GM18502 (cell line): Measurements from ENCODE around the gene MGAT5.

Source experiments
- ATAC-seq: cut with Tn5 transposase; IDR thresholded peaks from one replicate; pipeline ENCODE4 v1.9.1; 2021; ENCODE audit warnings: mild to moderate bottlenecking; ENCODE audit not compliant: unreplicated experiment, poor library complexity

MGAT5 gene

DNA sequence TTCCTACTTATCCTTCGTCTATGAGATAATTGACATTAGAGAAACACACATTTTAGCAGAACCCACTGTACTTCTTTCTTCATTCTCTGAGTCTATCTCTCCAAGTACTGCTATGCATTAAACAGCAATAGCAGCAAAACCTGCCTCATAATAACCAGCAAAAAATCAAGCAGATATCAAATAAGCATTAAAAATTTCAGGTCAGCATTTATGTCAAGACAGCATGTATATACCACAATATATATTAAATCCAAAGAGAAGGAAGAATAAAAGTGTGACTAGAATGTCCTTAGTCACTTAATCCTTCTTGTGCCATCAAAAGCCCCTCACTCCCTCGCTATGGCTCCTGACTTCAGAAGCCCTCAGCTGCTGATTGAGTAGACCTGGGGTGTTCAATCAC, 131.3 kb downstream of the MGAT5 start:
- ATAC-seq, result no peak

DNA sequence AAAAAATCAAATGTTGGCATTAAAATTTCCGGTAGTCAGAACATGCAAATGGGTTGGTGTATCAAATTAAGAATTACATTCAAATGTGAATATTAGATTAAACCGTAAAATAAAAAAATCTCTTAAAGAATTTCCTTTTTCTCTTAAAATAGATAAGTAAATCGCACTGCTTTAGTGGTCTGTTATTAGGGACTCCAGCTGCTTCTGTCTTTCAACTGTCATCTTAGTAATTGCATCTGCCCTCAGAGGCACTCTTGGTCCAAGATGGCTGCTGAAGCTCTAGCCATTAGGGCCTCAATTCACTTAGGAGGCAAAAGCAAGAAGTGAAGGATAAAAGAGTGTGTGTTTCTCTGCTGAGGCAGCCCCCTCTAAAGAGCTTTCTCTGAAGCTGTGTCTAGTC, 132.4 kb downstream of the MGAT5 start:
- no peak for ATAC-seq

DNA sequence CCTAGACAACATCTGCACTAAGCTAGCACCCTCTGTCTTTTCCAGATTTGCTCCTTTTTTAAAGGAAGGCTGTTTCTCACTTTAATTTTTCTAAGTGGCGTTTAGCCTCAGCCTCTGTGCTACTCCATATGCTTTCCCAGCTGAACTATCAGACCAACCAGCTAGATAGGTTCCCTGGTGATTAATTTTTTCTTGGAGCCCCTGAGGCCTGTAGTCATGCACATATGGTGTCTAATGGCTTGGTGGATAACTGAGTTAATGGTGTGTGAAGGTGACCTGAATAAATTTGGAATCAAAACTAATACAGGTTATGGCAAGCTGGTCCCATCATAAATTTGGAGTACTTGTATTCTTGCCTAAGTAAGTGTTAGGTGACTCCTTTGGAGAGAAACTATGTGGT, 135.5 kb downstream of the MGAT5 start:
- ATAC-seq, result no peak

DNA sequence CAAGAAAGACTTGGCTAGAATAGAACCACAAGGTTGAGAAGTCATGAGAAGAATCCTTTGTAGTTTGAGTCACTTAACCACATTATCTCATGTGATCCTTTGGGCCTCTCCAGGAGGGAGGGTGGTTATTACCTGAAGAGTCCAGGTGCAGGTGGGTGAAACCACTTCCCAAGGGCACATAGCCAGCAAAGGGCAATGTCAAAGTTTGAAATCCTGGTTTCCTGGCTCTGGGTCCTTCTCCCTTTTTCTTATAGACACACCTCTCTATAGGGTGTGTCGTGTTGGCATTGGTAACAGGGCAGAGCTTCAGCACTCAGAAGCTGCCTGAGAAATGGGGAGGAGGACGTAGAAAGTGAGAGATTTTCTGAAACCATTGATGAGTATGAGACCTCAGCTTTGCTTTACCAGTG, 137.9 kb downstream of the MGAT5 start:
- peak; percentile 88 for ATAC-seq

DNA sequence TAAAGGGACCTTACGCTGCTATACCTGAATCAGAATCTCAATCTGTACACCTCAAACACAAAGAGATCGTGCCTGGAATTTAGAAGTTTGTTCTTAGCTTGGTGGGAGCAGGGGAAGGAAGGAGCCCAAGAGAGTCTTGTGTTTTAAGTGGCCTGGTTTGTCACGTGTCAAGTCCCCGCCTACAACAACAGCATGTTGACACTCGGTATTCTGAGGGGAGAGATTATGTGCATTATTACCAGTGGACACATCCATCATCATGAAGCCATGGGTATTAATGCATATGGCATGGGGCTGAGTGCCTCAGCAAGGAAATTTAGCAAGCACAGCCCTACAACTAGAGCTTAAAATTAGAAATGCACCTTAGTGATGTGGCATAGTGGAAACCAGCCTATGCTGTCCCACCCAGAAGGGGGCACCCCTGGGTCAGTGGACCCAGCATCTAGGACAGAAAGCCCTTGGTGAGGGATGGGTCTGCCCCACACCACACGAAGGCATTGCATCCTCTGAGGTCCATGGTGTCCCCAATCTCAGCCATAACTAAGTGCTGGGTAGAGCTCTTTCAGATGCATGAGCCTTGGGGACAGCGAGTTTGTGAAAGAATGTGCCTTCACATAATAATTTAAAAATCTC, 138.7 kb downstream of the MGAT5 start:
- ATAC-seq, result no peak

DNA sequence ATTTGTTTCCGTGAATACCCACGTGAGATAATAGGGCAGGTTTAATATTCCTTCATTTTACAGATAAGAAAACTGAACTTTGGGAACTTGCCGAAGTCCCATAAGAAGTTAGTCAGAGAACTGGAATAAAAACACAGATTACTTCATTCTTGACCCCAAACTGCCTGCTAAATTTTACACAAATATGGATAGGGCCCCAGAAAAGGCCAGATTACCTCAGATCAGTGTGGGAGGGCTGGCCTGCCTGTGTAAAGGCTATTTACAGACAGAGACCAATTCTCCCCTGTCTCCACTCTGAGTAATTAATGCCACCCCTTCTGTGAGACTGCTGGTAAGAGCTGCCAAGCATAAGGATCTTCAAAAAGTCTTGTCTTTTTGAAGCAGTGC, 139.2 kb downstream of the MGAT5 start:
- ATAC-seq, result no peak

DNA sequence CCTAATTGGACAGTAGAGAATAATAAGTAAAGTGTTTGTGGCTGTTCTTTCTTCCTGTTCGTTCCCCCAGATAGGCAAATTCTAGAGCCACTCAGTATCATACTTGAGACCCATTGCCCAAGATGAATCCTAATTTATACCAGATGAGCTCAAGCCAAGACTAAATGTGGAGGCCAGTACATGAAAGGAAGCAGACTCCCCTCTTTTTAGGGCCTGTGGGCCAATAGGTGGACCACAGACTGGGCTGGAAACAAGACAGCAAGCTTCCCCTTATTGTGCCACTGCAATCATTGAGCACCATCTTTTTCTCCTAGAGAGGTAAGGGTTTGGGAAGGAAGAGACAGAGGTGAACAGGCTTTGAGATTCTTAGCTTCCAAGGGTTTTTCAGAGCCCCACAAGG, 141.9 kb downstream of the MGAT5 start:
- ATAC-seq, result no peak

DNA sequence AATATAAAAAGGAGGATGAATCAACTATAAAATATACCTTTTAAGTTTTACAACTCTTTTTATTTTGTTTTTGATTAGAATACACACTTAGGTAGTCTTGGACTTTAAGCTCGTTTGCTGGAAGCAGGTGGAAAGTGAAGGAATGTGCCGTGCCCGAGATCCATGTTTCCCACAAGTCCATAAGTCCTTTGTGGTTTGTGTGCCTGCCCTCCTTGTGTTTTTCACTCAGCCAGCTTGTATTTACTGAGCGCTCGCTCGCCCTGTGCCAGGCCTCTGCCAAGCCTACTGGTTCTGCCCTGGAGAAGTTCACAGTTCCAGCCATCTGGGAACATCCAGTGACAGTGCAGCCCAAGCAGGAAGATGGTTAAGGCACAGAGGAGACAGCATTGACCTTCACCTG, 142.6 kb downstream of the MGAT5 start:
- no peak for ATAC-seq

DNA sequence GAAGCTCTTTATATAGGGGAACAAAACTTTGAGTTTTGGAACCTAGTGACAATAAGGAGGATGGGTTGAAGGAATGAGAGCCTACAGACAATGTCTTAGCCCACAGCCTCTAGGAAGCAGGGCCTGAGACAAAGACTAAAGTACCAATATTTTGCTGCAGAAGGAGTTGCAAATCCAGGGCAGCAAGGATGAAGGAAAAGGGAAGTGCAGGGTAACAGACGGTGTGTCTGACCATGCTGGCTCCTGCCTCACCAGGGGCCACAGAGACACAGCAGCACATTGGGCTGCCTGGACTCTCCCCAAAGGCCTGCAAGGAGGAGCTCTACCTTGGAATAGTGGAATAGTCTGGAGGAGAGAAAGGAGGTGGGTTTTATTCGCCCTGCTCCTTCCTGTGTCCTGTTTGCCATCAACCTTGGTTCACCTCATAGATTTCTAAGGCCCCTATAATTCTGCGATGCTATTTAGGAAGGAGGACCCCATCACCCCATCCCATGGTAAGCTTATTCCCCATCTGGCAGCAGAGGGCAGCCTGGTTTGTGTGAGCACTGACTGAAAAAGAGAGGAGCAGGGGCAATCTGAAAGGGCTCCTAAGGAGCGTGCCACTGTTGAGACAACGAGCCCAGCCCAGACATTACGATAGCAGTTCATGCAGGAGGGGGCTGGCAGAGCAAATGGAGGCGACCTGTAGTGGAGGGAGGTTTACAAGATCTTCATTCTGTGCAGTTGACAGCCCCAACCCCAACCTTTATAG, 143.4 kb downstream of the MGAT5 start:
- ATAC-seq, result no peak

DNA sequence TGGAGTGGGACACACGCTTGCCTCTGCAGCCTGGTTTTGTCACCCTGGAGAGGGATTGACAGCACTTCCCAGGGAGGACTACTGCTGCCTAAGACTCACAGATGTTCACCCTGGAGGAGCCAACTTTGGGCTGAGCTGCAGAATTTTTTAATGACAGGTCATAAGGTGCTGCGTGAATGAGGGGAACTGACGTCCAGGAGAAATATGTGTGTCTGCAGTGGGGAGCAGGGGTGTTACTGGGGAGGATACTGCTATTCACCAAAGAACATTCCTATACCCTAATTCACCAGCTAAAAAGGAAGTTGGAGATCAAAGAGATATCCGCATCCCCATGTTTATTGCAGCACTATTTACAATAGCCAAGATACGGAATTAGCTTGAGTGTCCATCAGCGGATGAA, 144.4 kb downstream of the MGAT5 start:
- no peak for ATAC-seq

DNA sequence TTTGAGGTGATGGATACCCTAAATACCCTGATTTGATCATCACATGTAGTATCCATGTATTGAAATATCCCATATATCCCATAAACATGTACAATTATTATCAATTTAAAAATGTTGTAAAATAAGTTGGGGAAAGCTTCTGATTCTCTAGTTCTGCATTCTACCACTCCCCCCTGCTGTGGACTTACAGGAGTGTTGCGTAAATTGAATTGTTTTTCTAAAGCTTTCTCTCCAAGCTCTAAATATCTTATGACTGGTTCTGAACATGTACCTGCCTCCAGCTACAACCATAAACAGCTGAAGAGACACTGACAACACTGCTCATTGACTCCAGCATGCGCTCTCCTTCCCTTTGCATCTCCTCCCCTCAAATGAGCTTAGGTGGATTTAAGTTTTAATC, 145.2 kb downstream of the MGAT5 start:
- no peak for ATAC-seq

DNA sequence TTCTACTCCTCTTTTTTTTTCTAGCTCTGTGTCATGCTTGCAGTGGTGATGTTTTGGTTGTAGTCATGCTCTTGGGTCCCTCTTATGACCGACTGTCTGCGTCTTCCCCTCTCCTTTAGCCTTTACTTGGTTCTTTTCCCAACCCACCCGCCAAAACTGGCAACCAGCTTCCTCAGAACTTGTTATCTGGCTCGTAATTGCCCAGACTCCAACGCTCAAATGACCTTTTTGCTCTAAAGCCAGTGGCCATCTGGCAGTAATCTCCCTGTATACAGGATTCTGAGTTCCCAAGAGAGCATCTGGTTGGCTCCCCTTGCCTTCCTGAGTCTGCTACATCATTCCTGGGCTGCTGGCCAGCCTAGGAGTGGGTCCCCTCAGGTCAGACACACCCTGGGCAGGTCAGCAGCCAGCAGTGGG, 147.2 kb downstream of the MGAT5 start:
- ATAC-seq, result no peak

DNA sequence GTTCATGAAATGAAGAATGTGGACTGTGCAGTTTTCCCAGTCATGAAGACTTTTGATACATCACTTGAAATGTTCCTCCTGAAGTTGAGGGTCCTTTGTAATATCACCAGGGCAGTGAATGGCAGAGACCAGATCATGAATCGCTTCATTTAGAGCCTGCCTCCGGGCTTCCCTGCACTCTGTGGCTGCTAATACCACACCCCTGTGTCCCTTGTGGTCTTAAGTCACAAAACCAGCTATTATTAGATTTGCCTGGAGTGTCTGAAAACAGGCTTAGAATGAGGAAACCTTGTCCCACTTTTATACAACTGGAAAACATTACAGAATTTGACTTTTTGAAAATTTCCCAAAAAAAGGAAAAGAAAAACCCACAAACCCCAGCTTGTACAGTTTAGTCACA, 147.9 kb downstream of the MGAT5 start:
- ATAC-seq, result no peak

DNA sequence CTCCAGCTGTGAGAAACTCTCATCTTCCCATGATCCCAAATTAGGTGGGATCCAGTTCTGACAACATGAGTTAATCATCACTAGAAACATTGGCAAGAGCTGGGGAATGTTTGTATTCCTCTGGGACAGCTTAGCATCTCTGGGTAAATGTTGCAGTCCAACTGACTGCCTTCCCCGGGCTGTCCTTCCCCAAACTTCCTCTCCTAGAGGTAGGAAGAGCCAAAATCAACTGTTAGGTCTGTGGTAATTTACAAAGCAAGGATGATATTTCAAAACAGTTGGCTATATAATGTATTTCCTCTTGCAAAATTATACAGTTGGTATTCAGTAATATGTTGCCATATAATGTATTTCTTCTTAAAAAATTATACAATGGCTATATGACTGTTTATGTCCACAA, 148.5 kb downstream of the MGAT5 start:
- ATAC-seq, result no peak

DNA sequence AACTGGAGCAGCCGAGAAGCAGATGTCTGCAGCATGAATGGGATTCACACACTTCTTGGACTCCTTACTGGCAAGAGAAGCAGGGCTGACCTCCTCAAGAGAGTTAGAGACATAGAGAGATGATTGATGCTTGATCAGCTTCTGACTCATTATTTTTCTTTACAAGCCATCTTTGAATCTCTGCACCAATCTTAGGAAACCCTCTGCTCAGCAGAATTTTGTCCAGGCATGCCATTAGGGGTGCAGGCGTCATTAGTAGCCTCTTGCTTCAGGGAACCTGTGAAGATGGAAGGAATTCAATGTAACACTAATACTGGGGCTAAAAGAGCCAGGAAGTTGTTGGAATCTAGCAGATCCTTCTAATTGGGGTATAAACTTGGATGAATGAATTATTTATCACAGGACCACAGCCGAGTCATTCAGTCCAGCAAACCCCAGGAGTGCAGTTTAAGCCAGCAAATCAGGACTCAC, 151.8 kb downstream of the MGAT5 start:
- ATAC-seq, result no peak

DNA sequence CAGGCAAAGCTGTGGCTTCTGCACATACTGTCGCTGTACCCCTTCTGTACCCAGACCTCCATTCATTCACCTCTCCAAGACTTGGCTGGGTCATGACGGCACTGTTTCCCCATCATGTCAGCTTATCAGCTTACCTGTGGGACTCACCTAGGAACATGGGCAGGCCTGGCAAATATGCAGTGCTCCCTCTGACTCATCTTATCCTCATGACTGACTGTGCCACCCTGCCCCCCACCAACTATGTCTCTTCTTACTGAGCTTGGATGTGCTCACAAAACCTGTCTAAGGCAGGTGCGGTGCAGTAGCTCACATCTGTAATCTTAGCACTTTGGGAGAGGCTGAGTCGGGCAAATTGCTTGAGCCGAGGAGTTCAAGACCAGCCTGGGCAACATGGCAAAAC, 152.4 kb downstream of the MGAT5 start:
- ATAC-seq, result no peak

DNA sequence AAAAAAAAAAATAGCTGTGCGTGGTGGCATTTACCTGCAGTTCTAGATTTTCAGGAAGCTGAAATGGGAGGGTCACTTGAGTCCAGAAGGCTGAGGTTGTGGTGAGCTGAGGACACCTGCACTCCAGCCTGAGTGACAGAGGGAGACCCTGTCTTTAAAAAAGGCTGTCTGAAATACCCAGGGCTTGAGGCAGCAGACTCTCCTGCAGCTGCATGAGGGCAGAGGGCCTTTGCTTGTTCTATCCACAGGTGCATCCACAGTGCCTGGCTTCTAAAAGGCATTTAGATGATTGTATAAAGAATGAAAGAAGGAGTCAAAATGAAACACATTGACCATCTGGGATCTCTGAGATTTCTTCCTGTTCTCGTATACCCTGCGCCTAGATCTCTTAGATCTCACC, 152.9 kb downstream of the MGAT5 start:
- no peak for ATAC-seq

DNA sequence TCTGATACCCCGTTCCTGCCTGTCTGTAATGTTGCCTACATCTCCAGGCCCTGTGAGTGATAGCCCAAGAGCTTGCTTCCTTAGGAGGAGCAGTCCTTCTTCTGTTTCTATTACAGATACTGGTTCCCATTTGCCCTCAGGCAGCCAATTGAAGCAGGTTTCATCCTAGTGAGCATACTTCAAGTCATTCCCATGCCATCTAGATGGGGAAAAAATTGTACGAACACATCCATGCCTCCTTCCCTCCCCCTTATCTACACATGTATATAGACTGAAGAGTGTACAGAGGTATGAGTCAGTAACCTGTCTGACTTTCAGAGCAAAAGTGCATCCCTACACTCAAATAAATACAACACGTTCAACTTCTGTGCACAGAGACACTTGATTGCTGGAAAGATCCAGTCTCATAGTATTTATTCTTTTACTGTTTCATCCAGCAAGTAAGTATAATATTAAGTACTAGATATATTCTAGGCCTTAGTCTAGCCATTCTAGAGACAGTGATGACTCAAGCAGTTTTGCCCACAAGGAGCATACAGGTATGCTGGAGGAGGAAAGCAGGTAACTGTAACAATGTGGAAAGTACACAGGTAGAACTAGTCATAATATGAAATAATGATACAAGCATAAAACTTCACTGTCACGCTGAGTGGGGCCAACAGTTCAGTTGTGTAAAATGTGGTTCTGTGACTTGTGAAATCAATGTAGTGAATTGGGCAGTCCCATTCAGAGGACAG, 153.4 kb downstream of the MGAT5 start:
- no peak for ATAC-seq

DNA sequence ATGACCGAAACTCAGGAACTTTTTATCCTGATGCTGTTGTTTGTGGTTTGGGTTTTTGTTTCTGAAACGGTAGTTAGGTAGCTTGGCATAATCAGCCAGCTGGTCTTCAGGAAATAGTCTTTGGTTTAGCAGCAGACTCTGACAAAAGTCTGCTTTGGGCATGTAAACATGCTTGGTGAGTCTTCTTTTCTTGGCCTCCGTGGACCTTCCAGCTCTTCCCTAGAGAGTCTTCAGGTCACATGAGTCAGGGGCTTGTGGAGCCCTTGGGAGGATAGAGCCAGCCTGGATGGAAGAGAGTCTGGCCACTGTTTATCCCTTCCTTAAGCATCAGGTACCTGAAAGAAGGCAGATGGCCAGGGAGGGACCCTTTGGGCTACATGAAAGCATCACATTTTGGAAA, 154.5 kb downstream of the MGAT5 start:
- ATAC-seq, result no peak

DNA sequence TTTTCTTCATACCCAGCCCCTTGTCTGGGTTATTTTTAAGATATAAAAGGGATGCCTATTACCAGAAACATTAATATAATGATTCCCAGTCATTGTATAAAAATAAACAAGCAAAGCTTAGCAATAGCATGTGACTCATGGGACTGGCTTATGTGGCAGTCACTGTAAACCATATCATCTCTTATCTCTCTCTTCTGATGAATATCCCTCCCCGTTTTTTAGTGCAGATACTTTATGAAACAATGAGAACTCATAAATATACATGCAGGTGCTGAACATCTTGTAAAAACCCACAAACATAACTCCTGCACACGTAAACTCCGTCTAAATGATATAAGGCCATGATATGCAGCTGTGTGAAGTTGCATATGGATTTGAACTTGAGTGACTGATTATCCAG, 154.9 kb downstream of the MGAT5 start:
- ATAC-seq, result no peak

DNA sequence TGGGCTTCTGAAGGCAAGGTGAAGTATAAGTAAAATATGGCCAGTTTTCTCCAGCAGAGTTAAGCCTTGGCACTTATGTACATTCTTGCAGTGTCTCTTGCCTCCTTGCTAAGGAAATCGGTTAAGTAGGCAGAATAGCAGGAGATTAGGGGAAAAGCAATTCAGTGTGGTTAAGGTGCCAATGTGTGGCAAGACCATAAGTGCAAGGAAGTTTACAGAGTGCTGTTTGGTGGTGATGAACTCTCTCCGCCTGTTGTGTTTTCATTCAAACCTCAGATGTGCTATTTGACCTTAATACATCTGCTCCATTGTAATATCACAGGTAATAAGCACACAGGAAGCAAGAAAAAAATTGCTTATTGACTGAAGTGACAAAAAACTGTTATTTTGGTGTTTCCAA, 156.1 kb downstream of the MGAT5 start:
- no peak for ATAC-seq
